HepG2 (cell line): ENCODE measurements around the gene BFAR.

ENCODE experiments used
- CTCF ChIP-seq: sonication (generic); formaldehyde crosslinking; IDR thresholded peaks from 2 replicates; pipeline ENCODE4 v1.5.0; 2020; ENCODE audit warnings: mild to moderate bottlenecking, missing genetic modification reagents, moderate library complexity
- REST ChIP-seq, 2 experiments: IDR thresholded peaks; 2 replicates each; pipeline ENCODE4 v1.6.1; 2011 to 2012; ENCODE audit warnings: low read length in 2 of 2, borderline replicate concordance in 1 of 2, low read depth in 1 of 2, mild to moderate bottlenecking in 1 of 2, moderate library complexity in 1 of 2
- SRSF4 ChIP-seq: fragments of 200-400 bp; formaldehyde crosslinking; IDR thresholded peaks from one replicate; pipeline ENCODE4 v1.6.1; 2018; ENCODE audit warnings: mild to moderate bottlenecking, low read depth, low read length, moderate library complexity; ENCODE audit not compliant: poor library complexity, severe bottlenecking
- ZBTB34 ChIP-seq: sonication (generic); formaldehyde crosslinking; IDR thresholded peaks from 2 replicates; pipeline ENCODE4 v1.8.0; 2022; ENCODE audit warnings: mild to moderate bottlenecking, missing genetic modification reagents

- no peak for TF ChIP-seq ZBTB34 (CRISPR knock-in tag)
- no peak for TF ChIP-seq CTCF (CRISPR knock-in tag)
- TF ChIP-seq SRSF4, result no peak
- no peak for TF ChIP-seq REST (IDR thresholded peaks at IDR 0.05; ENCODE audit: borderline replicate concordance in 1 of 2, low read depth in 1 of 2, low read length in 2 of 2)
These were observed 47.5 kb upstream of the BFAR start for GRCh38 chr16:14585287-14585686.
